OCI-LY1 (cell line): Measurements from ENCODE around the gene PLEKHG4B.

Experiments
- H2AFZ ChIP-seq: fragments of 200-600 bp; sonication (generic), shearing (Covaris generic); 2 replicates; pipeline ENCODE4 v1.6.0; 2014; ENCODE audit warnings: antibody characterized with exemption, mild to moderate bottlenecking, low read length
- H3F3A ChIP-seq: fragments of 200-600 bp; sonication (generic), shearing (Covaris generic); 2 replicates; pipeline ENCODE4 v1.6.0; 2014; ENCODE audit warnings: mild to moderate bottlenecking, antibody characterized with exemption, low read length, moderate library complexity; ENCODE audit not compliant: insufficient read depth
- H3K27ac ChIP-seq: fragments of 200-600 bp; sonication (generic); 2 replicates; pipeline ENCODE4 v1.5.1; 2014; ENCODE audit warnings: low read length, mixed run types, mild to moderate bottlenecking, low read depth; ENCODE audit not compliant: poor library complexity, severe bottlenecking
- H3K27me3 ChIP-seq: fragments of 200-600 bp; sonication (generic); 2 replicates; pipeline ENCODE4 v1.6.0; 2014; ENCODE audit warnings: antibody characterized with exemption, mild to moderate bottlenecking, low read length, moderate library complexity; ENCODE audit not compliant: insufficient read depth
- H3K36me3 ChIP-seq: fragments of 200-600 bp; sonication (generic); 2 replicates; pipeline ENCODE4 v1.6.1; 2014; ENCODE audit warnings: mild to moderate bottlenecking, antibody characterized with exemption, low read length, moderate library complexity, mixed read lengths; ENCODE audit not compliant: insufficient read depth
- H3K4me1 ChIP-seq: fragments of 200-600 bp; sonication (generic); 2 replicates; pipeline ENCODE4 v1.5.1; 2014; ENCODE audit warnings: mild to moderate bottlenecking, low read length, moderate library complexity; ENCODE audit not compliant: insufficient read depth, severe bottlenecking
- H3K4me2 ChIP-seq: fragments of 200-600 bp; sonication (generic), shearing (Covaris generic); 2 replicates; pipeline ENCODE4 v1.6.1; 2014; ENCODE audit warnings: low read length
- H3K4me3 ChIP-seq: fragments of 200-600 bp; sonication (generic); 2 replicates; pipeline ENCODE4 v1.5.1; 2014; ENCODE audit warnings: low read length, low read depth, mild to moderate bottlenecking, mixed read lengths; ENCODE audit not compliant: poor library complexity, severe bottlenecking
- H3K79me2 ChIP-seq: fragments of 200-600 bp; shearing (Covaris generic); 2 replicates; pipeline ENCODE4 v1.6.1; 2016; ENCODE audit warnings: mixed run types, low read length, mixed read lengths; ENCODE audit not compliant: insufficient read depth
- H3K9ac ChIP-seq: fragments of 200-600 bp; sonication (generic), shearing (Covaris generic); 2 replicates; pipeline ENCODE4 v1.6.1; 2014; ENCODE audit warnings: mild to moderate bottlenecking, low read length, mixed read lengths
- H3K9me2 ChIP-seq: fragments of 200-600 bp; sonication (generic), shearing (Covaris generic); 2 replicates; pipeline ENCODE4 v1.6.1; 2014; ENCODE audit warnings: low read depth, mild to moderate bottlenecking, low read length, mixed read lengths
- H3K9me3 ChIP-seq: fragments of 200-600 bp; shearing (Covaris generic); 2 replicates; pipeline ENCODE4 v1.6.1; 2014; ENCODE audit warnings: low read length, mixed read lengths
- H4K20me1 ChIP-seq: fragments of 200-600 bp; sonication (generic), shearing (Covaris generic); 2 replicates; pipeline ENCODE4 v1.6.0; 2016; ENCODE audit warnings: mild to moderate bottlenecking, low read length; ENCODE audit not compliant: insufficient read depth
- EZH2 ChIP-seq: fragments of 200-600 bp; sonication (generic), shearing (Covaris generic); IDR thresholded peaks from 2 replicates; pipeline ENCODE4 v1.8.0; 2017; ENCODE audit warnings: borderline replicate concordance, mixed run types, mild to moderate bottlenecking, antibody characterized with exemption, low read length, moderate library complexity, mixed read lengths
- TF ChIP-seq, protein P1 (sequence below): fragments of 200-600 bp; sonication (generic), shearing (Covaris generic); IDR thresholded peaks from 2 replicates; pipeline ENCODE4 v1.5.1; 2017; ENCODE audit warnings: mild to moderate bottlenecking, antibody characterized with exemption, low read length, moderate library complexity, mixed read lengths

The PLEKHG4B gene

DNA sequence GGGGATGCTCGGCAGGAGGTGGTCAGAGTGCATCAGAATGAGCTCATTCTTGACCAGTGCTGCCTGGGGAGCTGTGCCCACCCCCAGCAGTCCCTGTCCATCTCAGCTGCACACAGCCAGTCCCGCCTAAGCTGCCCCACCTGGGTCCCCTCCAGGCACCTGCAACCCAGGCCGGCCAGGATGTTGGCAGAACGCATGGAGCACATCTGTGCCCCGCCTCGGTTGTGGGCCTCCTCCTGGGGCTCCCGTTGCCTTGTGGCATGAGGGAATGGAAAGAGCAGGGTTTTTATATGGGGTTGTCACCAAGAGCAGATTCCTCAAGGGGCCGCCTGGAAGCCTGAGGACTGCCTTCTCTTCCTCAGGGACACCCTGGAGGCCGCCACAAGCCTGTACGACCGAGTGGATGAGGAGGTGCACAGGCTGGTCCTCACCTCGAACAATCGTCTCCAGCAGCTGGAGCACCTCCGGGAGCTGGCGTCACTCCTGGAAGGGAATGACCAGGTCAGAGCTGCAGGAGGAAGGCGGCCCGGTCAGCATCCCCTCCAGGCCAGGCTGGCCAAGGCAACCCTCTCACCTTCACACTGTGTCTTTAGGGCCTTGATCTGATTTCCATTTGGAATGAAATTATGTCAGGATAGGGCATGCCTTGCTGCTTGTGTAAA, 64.6 kb downstream of the PLEKHG4B start:
- H3K27ac ChIP-seq: no peak overlapping the region
- no peaks in the 10 kb centered on the region for H3K79me2 ChIP-seq
- no peaks in the 10 kb centered on the region for H3K9me2 ChIP-seq
- peaks cover 3% of the 10 kb centered on the region for H3K4me1 ChIP-seq
- no peaks in the 10 kb centered on the region for H3K36me3 ChIP-seq
- H3K4me3 ChIP-seq: no peak overlapping the region
- peaks cover 4% of the 10 kb centered on the region; the same call in 1 of the 2 replicates for H3K27me3 ChIP-seq
- no peak overlapping the region for H2AFZ ChIP-seq
- no peaks in the 10 kb centered on the region for H3F3A ChIP-seq
- H4K20me1 ChIP-seq: no peaks in the 10 kb centered on the region
- no peak for TF ChIP-seq EZH2
- TF ChIP-seq, protein P1, sequence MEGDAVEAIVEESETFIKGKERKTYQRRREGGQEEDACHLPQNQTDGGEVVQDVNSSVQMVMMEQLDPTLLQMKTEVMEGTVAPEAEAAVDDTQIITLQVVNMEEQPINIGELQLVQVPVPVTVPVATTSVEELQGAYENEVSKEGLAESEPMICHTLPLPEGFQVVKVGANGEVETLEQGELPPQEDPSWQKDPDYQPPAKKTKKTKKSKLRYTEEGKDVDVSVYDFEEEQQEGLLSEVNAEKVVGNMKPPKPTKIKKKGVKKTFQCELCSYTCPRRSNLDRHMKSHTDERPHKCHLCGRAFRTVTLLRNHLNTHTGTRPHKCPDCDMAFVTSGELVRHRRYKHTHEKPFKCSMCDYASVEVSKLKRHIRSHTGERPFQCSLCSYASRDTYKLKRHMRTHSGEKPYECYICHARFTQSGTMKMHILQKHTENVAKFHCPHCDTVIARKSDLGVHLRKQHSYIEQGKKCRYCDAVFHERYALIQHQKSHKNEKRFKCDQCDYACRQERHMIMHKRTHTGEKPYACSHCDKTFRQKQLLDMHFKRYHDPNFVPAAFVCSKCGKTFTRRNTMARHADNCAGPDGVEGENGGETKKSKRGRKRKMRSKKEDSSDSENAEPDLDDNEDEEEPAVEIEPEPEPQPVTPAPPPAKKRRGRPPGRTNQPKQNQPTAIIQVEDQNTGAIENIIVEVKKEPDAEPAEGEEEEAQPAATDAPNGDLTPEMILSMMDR: no peak
- H3K4me2 ChIP-seq: no peak overlapping the region
- no peak overlapping the region for H3K9ac ChIP-seq
- no peaks in the 10 kb centered on the region for H3K9me3 ChIP-seq

DNA sequence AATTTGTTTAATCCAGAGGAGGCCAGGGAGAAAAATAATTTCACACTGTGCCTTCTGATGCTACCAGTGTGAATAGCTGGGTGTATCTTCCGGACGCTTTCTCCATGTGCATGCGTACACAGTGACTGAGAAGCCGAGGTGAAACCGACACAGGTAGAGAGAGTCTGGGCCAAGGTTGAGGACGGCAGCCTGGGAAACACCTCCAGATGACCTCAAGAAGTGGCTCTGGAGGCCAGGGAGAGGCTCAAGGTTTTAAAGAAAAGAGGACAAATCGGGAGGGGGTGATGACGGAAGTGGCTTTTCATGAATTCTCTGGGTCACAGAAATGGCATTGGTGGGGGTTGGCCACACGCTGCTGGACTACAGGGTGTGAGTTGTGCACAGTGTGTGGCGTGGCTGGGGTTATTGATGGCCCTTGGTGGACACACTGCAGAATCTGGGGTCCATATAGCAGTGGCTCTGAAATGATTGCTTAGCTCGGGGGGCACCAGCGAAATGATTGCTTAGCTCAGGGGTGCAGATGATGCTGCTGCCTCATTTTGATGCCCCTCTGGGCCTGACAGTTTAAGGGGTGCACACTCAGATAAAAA, 65.3 kb downstream of the PLEKHG4B start:
- H3F3A ChIP-seq: no peaks in the 10 kb centered on the region
- H3K4me2 ChIP-seq: no peak overlapping the region
- H3K4me1 ChIP-seq: peaks cover 3% of the 10 kb centered on the region
- no peaks in the 10 kb centered on the region for H3K79me2 ChIP-seq
- no peak overlapping the region for H3K4me3 ChIP-seq
- no peaks in the 10 kb centered on the region for H3K9me3 ChIP-seq
- H3K27ac ChIP-seq: no peak overlapping the region
- peaks cover 4% of the 10 kb centered on the region; the same call in 1 of the 2 replicates for H3K27me3 ChIP-seq
- H4K20me1 ChIP-seq: no peaks in the 10 kb centered on the region
- no peak overlapping the region for H2AFZ ChIP-seq
- no peak for TF ChIP-seq EZH2
- H3K9ac ChIP-seq: no peak overlapping the region
- H3K36me3 ChIP-seq: no peaks in the 10 kb centered on the region
- H3K9me2 ChIP-seq: no peaks in the 10 kb centered on the region

DNA sequence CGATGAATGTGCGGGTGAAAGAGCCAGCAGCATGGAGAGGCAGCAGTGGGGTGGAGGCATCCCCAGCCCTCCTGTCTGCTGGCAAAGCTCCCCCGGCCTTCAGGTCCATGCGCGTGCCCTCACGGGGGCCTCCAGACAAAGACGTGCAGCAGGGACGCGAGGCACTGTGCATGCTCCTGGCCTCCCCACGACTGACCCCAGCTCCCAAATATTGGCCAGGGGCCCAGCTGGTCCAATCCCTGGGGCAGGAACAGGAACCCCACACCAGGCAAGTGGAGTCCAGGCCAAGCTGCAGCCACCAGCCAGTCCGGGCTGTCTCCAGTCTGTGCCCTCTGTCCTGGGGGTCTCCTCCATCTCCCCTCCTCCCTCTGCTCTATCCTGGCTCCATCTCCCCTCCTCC, 65.8 kb downstream of the PLEKHG4B start:
- Histone ChIP-seq H3K79me2 (no peaks in the 10 kb centered on the region), H3K4me1 (peaks cover 3% of the 10 kb centered on the region), H4K20me1 (no peaks in the 10 kb centered on the region), H3K27ac (no peak overlapping the region), H2AFZ (no peak overlapping the region), H3K9ac (no peak overlapping the region), H3K9me2 (no peaks in the 10 kb centered on the region), H3K4me2 (no peak overlapping the region), H3K9me3 (no peaks in the 10 kb centered on the region), H3F3A (no peaks in the 10 kb centered on the region), H3K4me3 (no peak overlapping the region), H3K36me3 (no peaks in the 10 kb centered on the region), H3K27me3 (peaks cover 4% of the 10 kb centered on the region; the same call in 1 of the 2 replicates)
- no peak for TF ChIP-seq EZH2
- TF ChIP-seq, protein P1: no peak
